Right cardiac atrium (tissue), 5 donors: ENCODE measurements around the gene CCIN. TPM values are rescaled to one million over a fixed set of nuclear protein-coding genes. Genes with fewer than 3 reads are reported as not detected.

Source experiments
- ATAC-seq, 2 donors: fragments of 200-7000 bp; cut with Tn5 transposase; one replicate each; pipeline versions ENCODE4 v1.8.0 to v1.9.1; 2020; ENCODE audit warnings: moderate library complexity in 2 of 2, mild to moderate bottlenecking in 1 of 2
- DNase-seq, 3 donors: peaks; one replicate each; pipeline ENCODE4 v3.0.0-alpha.2; 2020
- H3K27ac ChIP-seq: one replicate; pipeline ENCODE4 v1.5.1; 2013; ENCODE audit warnings: mild to moderate bottlenecking, low read length, control low read depth, moderate library complexity
- H3K27me3 ChIP-seq: one replicate; pipeline ENCODE4 v1.6.1; 2013; ENCODE audit not compliant: control insufficient read depth, insufficient read depth
- H3K4me1 ChIP-seq: one replicate; pipeline ENCODE4 v1.6.1; 2013; ENCODE audit warnings: low read length; ENCODE audit not compliant: control insufficient read depth, insufficient read depth
- H3K4me3 ChIP-seq: one replicate; pipeline ENCODE4 v1.5.1; 2013; ENCODE audit warnings: low read length, control low read depth
- H3K9me3 ChIP-seq: one replicate; pipeline ENCODE4 v1.6.1; 2013; ENCODE audit warnings: low read length; ENCODE audit not compliant: control insufficient read depth
- WGBS: extraction: QIAGEN DNeasy Blood & Tissue Kit; methylation state at CpG from one replicate; pipeline ENCODE4 v1.1.7; 2013; 5-methylcytosine and 5-hydroxymethylcytosine counted together
- intact Hi-C, 4 donors: fragments of 100-400 bp; cut with DNase I; formaldehyde crosslinking; loops; one replicate each; pipeline versions ENCODE4 v1.11.0 to v1.14.0; 2022 to 2023
- polyA plus RNA-seq: library from polyadenylated mRNA; stranded (reverse); fragments of 200-250 nt; gene quantifications from one replicate; pipeline ENCODE4 v1.2.3, GENCODE V29; 2013
- total RNA-seq, 4 donors: library from RNA; stranded (reverse); fragmentation: NEBNext Ultra II Directional; extraction: Animal tissue kit (Norgen Biotek cat#: 25700); gene quantifications; one replicate each; pipeline ENCODE4 v1.2.1, GENCODE V29; 2021
- donor health status: healthy with polysubstance abuse.
- donor health status: DM: no; HTN: yes; CAD: no.
- donor health status: DM: no; HTN: no; CAD: no.
- donor health status: DM: no; HTN: yes; CAD: no; lungs with severe emphysema.
- donor health status: DM: yes; HTN: yes; CAD: no.

Gene CCIN
- total and polyA plus RNA-seq, 5 donors = 0.07 to 0.28 (median 0.14) TPM; not detected in 1

- intact Hi-C loops = no loop called here
- Histone ChIP-seq H3K27ac (no peak overlapping the region), H3K9me3 (no peaks in the 10 kb centered on the region), H3K4me1 (peaks cover 26% of the 10 kb centered on the region), H3K27me3 (no peaks in the 10 kb centered on the region), H3K4me3 (no peak overlapping the region)
- DNase-seq (no peak), ATAC-seq (peak; percentile 44 to 58)
These were observed 45.4 kb downstream of the CCIN start for GRCh38 chr9:36214571-36214970.

- Histone ChIP-seq H3K27me3 (no peaks in the 10 kb centered on the region), H3K4me3 (no peak overlapping the region), H3K9me3 (no peaks in the 10 kb centered on the region), H3K4me1 (peaks cover 11% of the 10 kb centered on the region), H3K27ac (no peak overlapping the region)
- intact Hi-C loops = no loop called here
- peak in 1 of 3 donors; percentile 65 for DNase-seq
- ATAC-seq = peak in 1 of 2 donors; percentile 25
- WGBS = 65% methylated on average over 13 of the region's 13 CpGs
These were observed 48.2 kb downstream of the CCIN start for GRCh38 chr9:36217256-36217968.

GRCh38 chr9:36218011-36218410 is 48.8 kb downstream of the CCIN start:
- Histone ChIP-seq H3K4me1 (peaks cover 9% of the 10 kb centered on the region), H3K9me3 (no peaks in the 10 kb centered on the region), H3K4me3 (no peak overlapping the region), H3K27ac (no peak overlapping the region), H3K27me3 (no peaks in the 10 kb centered on the region)
- ATAC-seq (no peak), DNase-seq (no peak)
- 92% methylated on average over 5 of the region's 5 CpGs for WGBS
- intact Hi-C loops = no loop called here

GRCh38 chr9:36218411-36218901 is 49.3 kb downstream of the CCIN start:
- H3K27me3 ChIP-seq = no peaks in the 10 kb centered on the region
- DNase-seq (no peak), ATAC-seq (no peak)
- no peaks in the 10 kb centered on the region for H3K9me3 ChIP-seq
- no peak overlapping the region for H3K4me3 ChIP-seq
- no peak overlapping the region for H3K27ac ChIP-seq
- 86% methylated on average over 7 of the region's 7 CpGs for WGBS
- intact Hi-C loops = no loop called here
- peaks cover 5% of the 10 kb centered on the region for H3K4me1 ChIP-seq

Other genes with a start within 250 kb of the CCIN start
- gene OR2S2, start 211.2 kb upstream of the CCIN start, total RNA-seq = not detected
- gene OR2S2, start 211.2 kb upstream of the CCIN start, polyA plus RNA-seq = not detected
- gene RECK, start 132.5 kb upstream of the CCIN start, total RNA-seq = 10 to 100 TPM in 1 of 4 donors, 1 to 10 TPM in 3; 7.4 to 10.1 (median 8.6) TPM
- 4.3 TPM for gene RECK, start 132.5 kb upstream of the CCIN start, polyA plus RNA-seq
- gene GLIPR2, start 32.7 kb upstream of the CCIN start, total RNA-seq = 10 to 100 TPM in 3 of 4 donors, 1 to 10 TPM in 1; 9.0 to 23.2 (median 14.7) TPM
- 8.8 TPM for gene GLIPR2, start 32.7 kb upstream of the CCIN start, polyA plus RNA-seq
- 10 to 100 TPM; 69.0 to 76.7 (median 75.1) TPM for gene CLTA, start 21.5 kb downstream of the CCIN start, total RNA-seq
- 69.5 TPM for gene CLTA, start 21.5 kb downstream of the CCIN start, polyA plus RNA-seq
- 10 to 100 TPM; 12.1 to 16.7 (median 14.8) TPM for gene GNE, start 89.1 kb downstream of the CCIN start, total RNA-seq
- 7.7 TPM for gene GNE, start 89.1 kb downstream of the CCIN start, polyA plus RNA-seq
- 10 to 100 TPM; 24.6 to 31.8 (median 28.1) TPM for gene RNF38, start 230.9 kb downstream of the CCIN start, total RNA-seq
- 8.8 TPM for gene RNF38, start 230.9 kb downstream of the CCIN start, polyA plus RNA-seq